Nucleus accumbens (tissue), 56 donors: ENCODE results near the gene ST14.
"Not testable (repeated sequence)": the region's sequence is repeated elsewhere in the genome, so short reads cannot be mapped to it uniquely, and the experiment has no call there.

Experiments
- DNase-seq, 56 donors: peaks; one replicate each; lab custom pipeline; 2025; lab: John Stamatoyannopoulos, UW

ST14 gene

GRCh38 chr11:130160498-130161155 lies 1.0 kb downstream of the ST14 start:
- DNase-seq: no peak

GRCh38 chr11:130161441-130162145 lies 2.0 kb downstream of the ST14 start:
- DNase-seq: no peak

- DNase-seq: no peak
Observed at GRCh38 chr11:130162733-130163132, 3.2 kb downstream of the ST14 start.

GRCh38 chr11:130163346-130164220 lies 4.0 kb downstream of the ST14 start:
- DNase-seq: no peak

- no peak for DNase-seq
Observed at GRCh38 chr11:130164221-130164570, 4.6 kb downstream of the ST14 start.

GRCh38 chr11:130165601-130166456 lies 6.2 kb downstream of the ST14 start:
- DNase-seq: no peak

GRCh38 chr11:130166457-130166784 lies 6.8 kb downstream of the ST14 start:
- no peak for DNase-seq

- no peak for DNase-seq
Observed at GRCh38 chr11:130167146-130167545, 7.6 kb downstream of the ST14 start.

- DNase-seq: no peak
Observed at GRCh38 chr11:130168105-130168504, 8.5 kb downstream of the ST14 start.

GRCh38 chr11:130170345-130170744 lies 10.8 kb downstream of the ST14 start:
- DNase-seq: no peak

- DNase-seq: no peak
Observed at GRCh38 chr11:130171534-130171933, 12.0 kb downstream of the ST14 start.

- DNase-seq: not testable (repeated sequence)
Observed at GRCh38 chr11:130172001-130172400, 12.4 kb downstream of the ST14 start.

GRCh38 chr11:130174642-130175041 lies 15.1 kb downstream of the ST14 start:
- no peak for DNase-seq

- no peak for DNase-seq
Observed at GRCh38 chr11:130175898-130176297, 16.3 kb downstream of the ST14 start.

- no peak for DNase-seq
Observed at GRCh38 chr11:130177782-130178181, 18.2 kb downstream of the ST14 start.

- no peak for DNase-seq
Observed at GRCh38 chr11:130178441-130179339, 19.1 kb downstream of the ST14 start.

- DNase-seq: no peak
Observed at GRCh38 chr11:130179396-130180306, 20.1 kb downstream of the ST14 start.

- peak in 5 of 56 donors; percentile 9 to 27 (median 19) for DNase-seq
Observed at GRCh38 chr11:130180491-130180890, 20.9 kb downstream of the ST14 start.
